Stimulated activated CD4-positive, alpha-beta T cell treated with anti-CD3 and anti-CD28 coated beads, Interleukin-15, amount 100 ng/mL, for 48 hours (primary cell): Measurements from ENCODE around the gene OSR1.
A peak's percentile ranks its signal among the peaks of the same experiment; 100 is the strongest.
"Not testable (repeated sequence)": the region's sequence is repeated elsewhere in the genome, so short reads cannot be mapped to it uniquely, and the experiment has no call there.

Experiments used
- DNase-seq, 2 donors: peaks; one replicate each; pipeline ENCODE4 v3.0.0-alpha.2; 2020; ENCODE audit warnings: low read depth in 2 of 2

The OSR1 gene

GRCh38 chr2:19358242-19359020 is at the start of gene OSR1:
Gene OSR1 (minus strand): TSS chr2:19358623. CDS start chr2:19353805, 4,818 bp downstream.
- no peak for DNase-seq

GRCh38 chr2:19403785-19404184 is 45.4 kb upstream of the OSR1 start:
- no peak for DNase-seq

GRCh38 chr2:19392191-19392590 is 33.8 kb upstream of the OSR1 start:
- DNase-seq: no peak

- not testable (repeated sequence) for DNase-seq
These were observed 31.0 kb upstream of the OSR1 start for GRCh38 chr2:19389469-19389868.

GRCh38 chr2:19380532-19380931 is 22.1 kb upstream of the OSR1 start:
- DNase-seq: no peak

GRCh38 chr2:19378939-19379338 is 20.5 kb upstream of the OSR1 start:
- DNase-seq: no peak

GRCh38 chr2:19377717-19378116 is 19.3 kb upstream of the OSR1 start:
- no peak for DNase-seq

- DNase-seq: no peak
These were observed 14.9 kb upstream of the OSR1 start for GRCh38 chr2:19373352-19373751.

- no peak for DNase-seq
These were observed 13.7 kb upstream of the OSR1 start for GRCh38 chr2:19371996-19372582.

- DNase-seq: no peak
These were observed 11.0 kb upstream of the OSR1 start for GRCh38 chr2:19369341-19369955.

GRCh38 chr2:19368760-19369159 is 10.3 kb upstream of the OSR1 start:
- DNase-seq: no peak

- no peak for DNase-seq
These were observed 8.9 kb upstream of the OSR1 start for GRCh38 chr2:19367326-19367725.

GRCh38 chr2:19365126-19365525 is 6.7 kb upstream of the OSR1 start:
- DNase-seq: no peak

GRCh38 chr2:19364014-19364413 is 5.6 kb upstream of the OSR1 start:
- DNase-seq: no peak

GRCh38 chr2:19363474-19363778 is 5.0 kb upstream of the OSR1 start:
- DNase-seq: no peak

- peak; percentile 24 to 30 for DNase-seq
These were observed 4.5 kb upstream of the OSR1 start for GRCh38 chr2:19362755-19363473.

GRCh38 chr2:19362094-19362754 is 3.8 kb upstream of the OSR1 start:
- DNase-seq: no peak

- no peak for DNase-seq
These were observed 3.0 kb upstream of the OSR1 start for GRCh38 chr2:19361325-19361990.

GRCh38 chr2:19360966-19361321 is 2.5 kb upstream of the OSR1 start:
- no peak for DNase-seq

- no peak for DNase-seq
These were observed 2.0 kb upstream of the OSR1 start for GRCh38 chr2:19360266-19360965.

GRCh38 chr2:19359456-19359855 is 1.0 kb upstream of the OSR1 start:
- no peak for DNase-seq
